RWPE1 (cell line): ENCODE results near the gene HOXA10.

ENCODE experiments used
- CTCF ChIA-PET: fragments of 350-600 bp; sonication (Branson Sonifier 250); formaldehyde crosslinking; extraction: SDS; loops from one replicate; lab custom pipeline; 2021; lab: Yijun Ruan, JAX
- POLR2A ChIA-PET: fragments of 400-600 bp; formaldehyde crosslinking; extraction: SDS; loops from one replicate; lab custom pipeline; 2020; ENCODE audit warnings: antibody characterized with exemption; ENCODE audit not compliant: low non-redundant PET; lab: Yijun Ruan, JAX
- DNase-seq: peaks from one replicate; pipeline ENCODE4 v3.0.0; 2012; ENCODE audit warnings: low spot score
- H3K27ac ChIP-seq: fragments of 450-650 bp; 2 replicates; pipeline ENCODE4 v1.5.1; 2017
- TF ChIP-seq, protein P1 (sequence below): fragments of 450-650 bp; conservative IDR thresholded peaks from 2 replicates; pipeline ENCODE4 v1.5.1; 2017; ENCODE audit warnings: low read depth, mild to moderate bottlenecking

Gene HOXA10

DNA sequence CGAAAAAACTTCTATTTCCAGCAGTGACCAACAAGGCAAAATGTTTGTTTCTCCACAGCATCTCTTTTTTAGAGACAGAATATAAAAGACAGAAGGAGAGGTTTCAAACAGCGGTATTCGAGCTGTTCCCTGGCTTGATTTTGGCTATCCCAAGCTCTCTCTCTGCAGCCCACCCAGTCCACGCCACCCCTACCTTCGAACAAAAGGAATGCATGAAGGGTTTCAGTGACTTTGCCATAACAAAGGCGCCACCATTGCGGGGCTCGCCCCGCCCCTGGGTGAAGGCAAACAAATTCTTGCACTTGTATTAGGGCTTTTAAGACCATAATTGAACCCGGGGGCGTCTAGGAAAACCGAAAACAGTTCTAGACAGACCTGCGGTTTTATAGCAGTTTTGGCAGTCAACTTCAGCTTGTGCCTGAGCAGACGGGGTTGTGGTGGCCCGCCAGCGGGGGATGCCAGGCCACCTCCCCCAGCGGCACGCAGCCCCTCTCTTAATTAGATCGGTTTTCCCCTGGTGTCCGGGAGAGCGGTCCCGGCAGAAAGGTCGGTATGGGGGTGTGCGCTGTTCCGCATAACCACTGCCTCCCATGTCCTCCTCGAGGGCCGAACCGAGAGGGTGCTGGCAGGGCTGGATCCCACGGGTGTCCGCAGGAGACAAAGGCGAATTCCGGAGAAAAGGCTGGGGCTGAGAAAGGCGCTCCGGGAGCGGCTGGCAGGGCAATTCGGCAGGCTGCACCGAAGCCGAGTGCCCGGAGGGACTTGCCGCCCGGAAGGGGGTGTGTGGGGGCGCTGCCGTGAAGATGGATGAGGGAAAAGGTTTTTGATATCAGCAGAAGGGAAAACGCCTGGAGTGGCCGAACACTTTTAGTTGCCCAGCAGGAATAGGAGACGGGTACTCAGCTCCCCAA, 13.6 kb upstream of the HOXA10 start:
- TF ChIP-seq, protein P1, sequence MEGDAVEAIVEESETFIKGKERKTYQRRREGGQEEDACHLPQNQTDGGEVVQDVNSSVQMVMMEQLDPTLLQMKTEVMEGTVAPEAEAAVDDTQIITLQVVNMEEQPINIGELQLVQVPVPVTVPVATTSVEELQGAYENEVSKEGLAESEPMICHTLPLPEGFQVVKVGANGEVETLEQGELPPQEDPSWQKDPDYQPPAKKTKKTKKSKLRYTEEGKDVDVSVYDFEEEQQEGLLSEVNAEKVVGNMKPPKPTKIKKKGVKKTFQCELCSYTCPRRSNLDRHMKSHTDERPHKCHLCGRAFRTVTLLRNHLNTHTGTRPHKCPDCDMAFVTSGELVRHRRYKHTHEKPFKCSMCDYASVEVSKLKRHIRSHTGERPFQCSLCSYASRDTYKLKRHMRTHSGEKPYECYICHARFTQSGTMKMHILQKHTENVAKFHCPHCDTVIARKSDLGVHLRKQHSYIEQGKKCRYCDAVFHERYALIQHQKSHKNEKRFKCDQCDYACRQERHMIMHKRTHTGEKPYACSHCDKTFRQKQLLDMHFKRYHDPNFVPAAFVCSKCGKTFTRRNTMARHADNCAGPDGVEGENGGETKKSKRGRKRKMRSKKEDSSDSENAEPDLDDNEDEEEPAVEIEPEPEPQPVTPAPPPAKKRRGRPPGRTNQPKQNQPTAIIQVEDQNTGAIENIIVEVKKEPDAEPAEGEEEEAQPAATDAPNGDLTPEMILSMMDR, result no peak
- DNase-seq, result no peak
- ChIA-PET CTCF (interaction anchor here (0.6 to 1.1 kb wide), 2 partner anchors 18 to 238 kb away, joined by 3 read pairs; no protein-coding TSS in a partner anchor), POLR2A (no interaction called here)
- peak overlapping the region; percentile 88 for H3K27ac ChIP-seq

DNA sequence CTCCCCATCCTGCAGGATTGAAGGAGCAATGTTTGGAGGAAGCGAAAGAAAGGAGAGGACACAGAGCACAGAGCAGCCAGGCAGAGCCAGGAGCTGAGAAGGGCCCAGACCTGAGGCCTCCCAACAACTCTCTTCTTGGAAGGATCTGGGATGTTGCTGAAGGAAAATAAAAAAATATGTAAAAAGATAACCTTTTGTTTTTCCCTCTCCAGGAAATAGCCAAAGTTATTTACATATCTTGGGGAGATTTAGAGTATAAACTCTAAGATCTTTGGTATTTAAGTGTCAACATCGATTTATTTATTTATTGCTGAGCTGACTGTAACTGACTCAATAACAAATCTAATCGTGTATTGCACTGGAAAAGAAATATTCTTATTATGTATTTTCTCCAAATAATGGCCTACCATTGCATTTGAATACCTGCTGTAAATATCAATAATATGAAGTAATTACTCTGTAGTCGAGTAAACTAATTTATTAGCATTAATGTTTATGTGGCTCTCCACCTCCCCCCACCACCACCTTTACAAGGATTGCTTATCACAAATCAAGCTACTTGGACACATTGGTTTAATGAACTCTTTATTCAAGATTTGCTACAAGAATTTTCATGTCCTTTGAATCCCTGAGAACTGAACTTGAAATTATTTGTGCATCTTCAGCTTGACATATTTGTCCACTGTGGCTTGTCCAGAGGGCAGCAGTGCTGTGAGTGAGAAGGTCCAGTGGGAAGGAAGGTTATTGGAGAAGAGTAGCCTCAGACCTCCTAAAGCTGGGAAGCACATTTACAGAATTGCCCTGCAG, 12.8 kb upstream of the HOXA10 start:
- POLR2A ChIA-PET, result no interaction called here
- CTCF ChIA-PET, result interaction anchor here (0.7 to 1.1 kb wide), 4 partner anchors 9 to 391 kb away, joined by 3 to 4 read pairs (median 3); no protein-coding TSS in a partner anchor
- TF ChIP-seq, protein P1, result no peak
- peak overlapping the region; percentile 98 for H3K27ac ChIP-seq
- DNase-seq, result no peak

DNA sequence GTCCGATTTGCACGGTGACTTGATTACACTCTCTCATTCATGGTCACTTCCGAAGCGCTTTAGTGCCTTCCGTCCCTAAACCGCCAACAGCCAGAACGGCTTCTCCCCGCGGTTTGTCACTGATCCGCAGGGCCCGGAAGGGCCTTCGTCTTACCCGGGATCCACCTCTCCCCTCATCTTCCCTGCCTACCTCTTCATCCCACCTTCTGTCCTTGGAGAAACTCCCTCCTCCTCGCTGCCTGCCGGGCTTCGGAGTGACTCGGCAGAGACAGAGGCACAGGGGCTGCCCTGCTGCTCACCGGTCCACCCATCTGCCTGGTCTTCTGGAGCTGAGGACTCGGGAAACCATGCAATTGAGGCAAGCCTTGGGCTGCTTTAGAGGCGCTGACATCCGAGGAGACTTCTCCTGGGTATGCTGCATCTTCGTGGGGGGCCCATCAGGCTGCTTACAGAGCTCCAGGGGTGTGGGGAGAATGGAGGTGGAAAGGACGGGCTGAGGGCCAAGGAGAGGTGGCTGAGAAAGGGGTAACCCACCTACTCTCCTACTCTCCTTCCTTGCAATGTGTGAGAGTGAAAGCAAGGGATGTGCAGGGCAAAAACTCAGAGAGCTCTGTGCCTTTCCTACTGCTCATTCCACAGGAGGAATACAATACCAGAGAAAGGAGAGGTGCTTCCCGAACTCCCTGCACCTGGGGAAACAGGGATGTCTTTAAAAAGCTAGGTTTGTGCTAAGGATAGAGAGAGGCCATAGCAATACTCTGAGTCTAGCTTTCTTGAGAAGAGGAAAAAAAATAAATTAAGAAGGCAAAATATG, 11.9 kb upstream of the HOXA10 start:
- TF ChIP-seq, protein P1, result no peak
- no peak for DNase-seq
- H3K27ac ChIP-seq, result peak overlapping the region; percentile 98
- ChIA-PET POLR2A (no interaction called here), CTCF (interaction anchor here (0.7 to 1.1 kb wide), 4 partner anchors 10 to 392 kb away, joined by 3 to 4 read pairs (median 3); no protein-coding TSS in a partner anchor)

DNA sequence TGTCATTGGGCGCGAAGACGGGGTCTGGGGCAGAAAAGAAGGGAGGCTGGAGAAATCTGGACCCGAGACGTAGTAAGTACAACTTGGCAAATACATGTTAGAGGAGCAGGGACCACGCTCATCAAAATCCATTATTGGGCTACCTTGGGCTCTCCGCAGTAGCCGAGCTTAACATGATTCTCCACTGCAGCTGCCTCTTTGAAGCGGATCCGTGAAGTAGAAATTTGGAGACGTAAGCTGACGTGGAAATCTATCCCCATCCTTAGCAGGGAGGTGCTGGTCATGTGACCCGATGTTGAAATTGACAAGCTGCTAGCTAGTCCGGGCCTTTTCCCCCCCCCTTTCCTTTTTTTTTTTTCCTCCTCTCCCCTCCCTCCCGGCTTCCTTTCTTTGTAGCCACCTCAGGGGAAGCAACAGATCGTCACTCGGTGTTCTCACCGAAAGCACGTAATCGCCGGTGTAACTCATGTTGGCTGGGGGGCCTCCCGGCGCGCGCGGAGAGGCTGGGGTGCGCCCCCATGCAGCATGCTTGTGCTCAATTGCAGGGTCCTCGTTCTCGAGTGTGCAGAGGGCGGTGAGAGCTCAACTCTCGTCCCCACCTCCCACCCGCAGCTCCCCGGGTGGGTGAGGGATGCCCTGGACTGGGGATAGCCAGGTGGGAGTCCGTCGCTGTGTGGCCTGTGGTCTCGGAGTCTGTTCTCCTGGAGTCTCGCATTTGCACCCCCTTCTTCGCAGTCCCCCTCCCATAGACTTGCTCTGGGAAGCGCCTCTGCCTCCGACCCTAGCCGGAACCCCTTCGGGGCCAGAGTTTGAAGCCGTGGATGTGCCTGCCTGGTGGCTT, 11.1 kb upstream of the HOXA10 start, which contains the start of gene HOXA11:
HOXA11 (minus strand) TSS at position 220 of the 841 bp plus-strand sequence; CDS start at position 132, 88 bp downstream.
- H3K27ac ChIP-seq, result peak within 1 kb of the TSS; percentile 98
- CTCF ChIA-PET, result interaction anchor here (0.6 to 1.2 kb wide), 3 partner anchors 9 to 497 kb away, joined by 3 to 5 read pairs (median 3); no protein-coding TSS in a partner anchor
- DNase-seq, result peak; percentile 99
- TF ChIP-seq, protein P1, result no peak
- POLR2A ChIA-PET, result interaction anchor here (1.1 kb wide), 1 partner anchor 13 kb away, joined by 4 read pairs; no protein-coding TSS in a partner anchor

DNA sequence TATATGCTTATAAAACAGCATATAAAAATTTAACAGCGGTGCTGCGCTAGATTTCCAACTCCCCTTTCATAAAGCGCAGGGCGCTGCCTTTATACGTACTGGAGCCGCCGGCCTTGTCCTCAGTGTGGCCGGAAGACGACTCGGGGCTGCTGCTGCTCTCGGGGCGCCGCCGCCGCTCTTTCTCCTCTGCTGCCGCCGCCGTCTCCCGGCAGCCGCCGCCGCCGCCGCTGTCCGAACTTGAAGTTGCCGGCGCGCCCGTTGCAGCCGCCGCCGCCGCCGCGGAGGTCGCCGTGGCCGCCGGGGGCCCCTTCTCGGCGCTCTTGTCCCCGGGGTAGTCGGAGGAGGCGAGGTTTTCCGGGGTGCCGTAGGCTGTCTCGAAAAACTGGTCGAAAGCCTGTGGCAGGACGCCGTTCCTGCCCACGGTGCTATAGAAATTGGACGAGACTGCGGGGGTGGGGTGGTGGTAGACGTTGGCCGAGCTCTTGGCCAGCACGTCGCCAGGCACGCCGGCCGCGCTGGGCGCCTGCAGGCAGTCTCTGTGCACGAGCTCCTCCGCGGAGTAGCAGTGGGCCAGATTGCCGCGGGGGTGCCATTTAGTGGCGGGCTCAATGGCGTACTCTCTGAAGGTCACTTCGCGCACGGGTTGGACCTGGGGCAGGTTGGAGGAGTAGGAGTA, 10.4 kb upstream of the HOXA10 start:
- H3K27ac ChIP-seq, result peak overlapping the region; percentile 98
- POLR2A ChIA-PET, result interaction anchor here (1.1 kb wide), 1 partner anchor 12 kb away, joined by 4 read pairs; no protein-coding TSS in a partner anchor
- TF ChIP-seq, protein P1, result no peak
- CTCF ChIA-PET, result interaction anchor here (0.6 to 1.3 kb wide), 6 partner anchors 8 to 53 kb away, joined by 3 to 5 read pairs (median 3); no protein-coding TSS in a partner anchor
- DNase-seq, result no peak
